CD4-positive, alpha-beta T cell treated with Interleukin-6 for 4 hours (primary cell): Measurements from ENCODE around the gene CALR3.
"Not testable (repeated sequence)": the region's sequence is repeated elsewhere in the genome, so short reads cannot be mapped to it uniquely, and the experiment has no call there.

Source experiments
- DNase-seq: peaks from one replicate; pipeline ENCODE4 v3.0.0-alpha.2; 2020; ENCODE audit warnings: mixed read lengths

CALR3 gene

GRCh38 chr19:16455489-16455888, 40.5 kb downstream of the CALR3 start:
- DNase-seq, result no peak

- DNase-seq, result no peak
Observed at GRCh38 chr19:16454351-16454918, 41.5 kb downstream of the CALR3 start.

DNA sequence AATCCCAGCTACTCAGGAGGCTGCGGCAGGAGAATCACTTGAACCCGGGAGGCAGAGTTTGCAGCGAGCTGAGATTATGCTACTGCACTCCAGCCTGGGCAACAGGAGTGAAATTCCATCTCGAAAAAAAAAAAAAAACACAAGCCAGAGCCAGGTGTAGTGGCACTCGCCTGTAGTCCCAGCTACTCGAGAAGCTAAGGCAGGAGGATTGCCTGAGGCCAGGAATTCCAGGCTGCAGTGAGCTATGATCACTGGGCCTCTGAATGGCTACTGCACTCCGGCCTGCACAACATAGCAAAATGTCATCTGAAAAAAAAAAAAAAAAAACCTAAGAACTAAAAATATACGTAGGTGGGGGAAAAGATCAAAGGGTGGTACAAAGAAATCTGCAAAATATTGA, 43.6 kb downstream of the CALR3 start:
- DNase-seq, result no peak

DNA sequence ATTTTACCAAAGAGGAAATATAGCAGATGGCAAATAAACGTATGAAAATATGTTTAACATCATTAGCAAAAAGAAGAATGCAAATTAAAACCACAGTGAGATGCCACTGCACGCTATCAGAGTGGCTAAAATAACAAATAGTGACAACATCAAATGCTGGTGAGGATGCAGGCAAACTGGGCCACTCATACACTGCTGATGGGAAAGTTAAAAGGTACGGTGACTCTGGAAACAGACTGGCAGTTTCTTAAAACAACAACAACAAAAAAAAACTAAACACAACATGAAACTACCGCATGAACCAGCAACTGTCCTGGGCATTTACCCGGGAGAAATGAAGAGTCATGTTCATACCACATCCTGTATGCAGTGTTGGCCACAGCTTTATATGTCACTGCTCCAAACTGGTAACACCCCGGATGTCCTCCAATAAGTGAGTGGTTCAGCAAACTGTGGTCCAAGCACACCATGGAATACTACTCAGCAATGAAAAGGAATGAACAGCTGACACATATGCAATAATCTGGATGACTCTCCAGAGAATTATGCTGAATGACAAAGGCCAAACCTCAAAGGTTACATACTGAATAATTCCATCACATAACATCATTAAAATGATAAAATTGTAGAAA, 46.5 kb downstream of the CALR3 start:
- peak; percentile 33 for DNase-seq

- DNase-seq, result not testable (repeated sequence)
Observed at GRCh38 chr19:16448872-16449271, 47.1 kb downstream of the CALR3 start.

- peak; percentile 10 for DNase-seq
Observed at GRCh38 chr19:16446724-16447368, 49.1 kb downstream of the CALR3 start.

DNA sequence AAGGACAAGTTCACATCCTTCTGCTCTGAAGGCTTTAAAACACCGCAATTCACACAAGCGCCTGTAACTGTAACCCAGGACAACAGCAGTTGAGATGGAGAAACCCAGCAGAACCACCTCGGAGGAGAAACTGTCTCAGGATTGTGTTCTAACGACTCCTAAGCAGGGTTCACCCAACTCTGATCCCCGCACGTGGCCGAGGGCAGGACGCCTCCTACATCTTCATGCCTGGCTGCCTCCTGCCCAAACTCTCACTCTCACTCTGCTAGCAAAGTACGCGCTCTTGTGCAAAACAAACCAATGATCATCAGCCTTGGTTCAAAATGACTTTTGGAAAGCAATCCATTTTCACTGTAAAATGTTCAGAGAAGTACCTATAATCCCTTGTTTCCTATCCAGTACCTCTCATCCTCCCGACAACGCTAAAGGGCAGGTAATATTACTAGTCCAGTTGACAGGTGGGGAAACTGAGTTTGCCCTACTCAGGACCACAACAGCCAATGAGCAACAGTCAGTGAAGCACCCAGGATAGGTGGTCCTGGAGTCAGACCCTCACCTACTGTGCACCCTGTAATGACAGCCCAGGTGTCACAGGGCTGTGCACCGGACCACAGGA, 49.8 kb downstream of the CALR3 start:
- no peak for DNase-seq

GRCh38 chr19:16445238-16446107, 50.5 kb downstream of the CALR3 start:
- DNase-seq, result no peak

DNA sequence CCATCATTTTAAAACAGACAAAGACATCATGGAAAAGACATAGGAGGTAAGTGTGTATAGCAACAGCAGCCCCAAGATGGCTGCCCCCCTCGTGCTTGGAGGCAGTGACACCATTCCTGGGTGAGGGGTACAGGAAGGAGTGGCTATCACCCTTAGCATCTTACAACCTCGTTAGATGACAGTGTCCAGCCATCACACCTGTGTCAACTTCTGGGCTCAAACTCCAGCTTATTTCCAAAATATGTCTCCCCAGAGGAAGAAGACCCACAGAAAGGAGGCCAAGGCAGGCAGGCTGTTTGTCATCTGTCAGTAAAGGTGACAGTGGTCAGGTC, 51.7 kb downstream of the CALR3 start:
- no peak for DNase-seq

DNA sequence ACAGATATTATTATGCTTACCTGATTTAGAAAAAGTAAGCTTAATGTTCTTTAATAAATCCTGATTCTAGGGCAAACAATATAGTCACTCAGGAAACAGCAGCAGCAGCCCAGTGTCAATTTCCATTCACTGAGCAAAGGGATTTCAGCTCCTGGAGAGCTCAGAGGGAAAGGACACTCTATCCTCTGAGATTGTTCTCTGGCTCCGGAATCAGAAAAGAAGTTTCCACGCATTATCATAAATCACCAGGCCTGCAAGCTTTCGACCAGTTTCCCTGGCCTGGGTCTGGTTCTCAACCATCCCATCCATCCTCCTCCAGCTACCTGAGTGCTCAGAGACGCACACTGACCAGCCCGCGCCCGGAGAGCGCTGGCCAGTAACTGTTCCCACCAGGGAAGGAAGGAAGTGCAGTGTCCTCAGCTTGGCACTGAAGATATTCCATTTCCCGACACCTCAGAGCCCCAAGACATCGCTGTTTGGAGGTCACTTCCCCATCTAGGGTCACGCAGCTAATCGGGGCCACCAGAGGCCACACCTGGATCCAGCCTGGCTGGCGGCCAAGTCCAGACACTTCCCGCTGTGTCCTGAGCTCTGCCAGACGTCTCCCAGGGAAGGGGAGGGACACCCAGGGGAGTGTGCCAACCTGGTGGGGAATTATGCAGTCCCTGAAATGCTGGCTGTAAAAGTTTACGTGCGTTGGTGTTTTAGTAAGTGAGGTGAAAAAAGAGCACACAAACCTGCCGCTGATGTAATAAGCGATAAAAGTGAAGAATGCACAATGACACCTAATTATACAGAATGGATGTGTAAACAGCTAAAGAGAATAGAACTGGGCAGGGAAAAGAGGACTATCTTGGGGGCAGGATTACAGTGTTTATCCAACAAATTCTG, 53.3 kb downstream of the CALR3 start:
- no peak for DNase-seq

DNA sequence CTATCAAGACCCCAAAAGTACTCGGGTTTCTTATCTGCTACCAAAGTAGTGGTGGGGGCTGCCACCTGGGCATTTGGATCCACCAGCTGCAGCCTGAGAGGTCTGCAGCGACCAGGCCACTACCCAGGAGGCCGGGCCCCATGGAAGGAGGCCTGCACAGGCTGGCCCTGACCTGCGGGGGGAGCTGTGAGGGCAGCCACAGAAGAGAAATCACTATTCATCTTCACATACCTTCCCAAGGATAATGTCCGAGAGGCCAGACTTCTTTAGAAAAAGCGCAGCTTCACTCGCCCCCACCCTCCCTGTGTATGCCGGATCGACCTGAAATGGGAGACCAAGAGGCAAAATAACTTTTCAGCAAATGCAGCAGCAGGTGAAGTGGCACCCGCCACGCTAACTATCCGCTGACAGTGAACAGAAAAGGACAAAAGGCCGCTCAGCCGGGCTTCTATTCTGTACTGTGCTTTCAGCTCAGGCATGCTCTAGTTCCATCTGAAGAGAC, 54.3 kb downstream of the CALR3 start:
- no peak for DNase-seq

- DNase-seq, result no peak
Observed at GRCh38 chr19:16436780-16437332, 59.1 kb downstream of the CALR3 start.

GRCh38 chr19:16435999-16436650, 59.8 kb downstream of the CALR3 start:
- no peak for DNase-seq

DNA sequence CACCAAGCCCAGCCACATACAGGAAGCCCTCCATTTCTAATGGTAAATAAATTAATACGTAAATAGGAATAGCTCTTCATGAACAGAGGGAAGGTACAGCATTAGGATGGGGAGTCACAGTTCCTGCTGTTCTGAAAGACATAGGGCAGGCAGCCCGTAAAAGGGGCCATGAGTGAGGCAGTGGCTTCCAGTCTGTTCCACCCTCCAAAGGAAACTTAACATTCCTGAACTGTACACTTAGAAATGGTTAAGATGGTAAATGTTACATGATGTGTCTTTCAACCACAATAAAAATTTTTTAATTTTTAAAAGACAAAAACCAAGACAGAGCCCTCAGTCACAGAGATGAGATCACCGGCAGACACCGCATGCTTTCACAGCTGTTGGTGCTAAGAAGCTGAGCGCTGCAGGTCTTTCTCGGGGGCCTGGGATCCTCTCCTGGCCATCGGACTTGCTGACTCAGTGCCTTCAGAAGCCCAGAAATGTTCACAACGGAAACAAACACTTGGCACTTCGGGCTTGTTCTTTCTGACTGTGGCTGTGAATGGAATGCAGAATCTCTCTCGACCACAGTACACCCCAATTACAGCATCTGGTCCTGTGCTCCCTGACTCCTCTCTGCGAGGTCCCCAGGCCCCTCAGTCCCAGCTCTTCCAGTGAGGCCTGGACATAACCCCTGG, 60.6 kb downstream of the CALR3 start:
- DNase-seq, result no peak

DNA sequence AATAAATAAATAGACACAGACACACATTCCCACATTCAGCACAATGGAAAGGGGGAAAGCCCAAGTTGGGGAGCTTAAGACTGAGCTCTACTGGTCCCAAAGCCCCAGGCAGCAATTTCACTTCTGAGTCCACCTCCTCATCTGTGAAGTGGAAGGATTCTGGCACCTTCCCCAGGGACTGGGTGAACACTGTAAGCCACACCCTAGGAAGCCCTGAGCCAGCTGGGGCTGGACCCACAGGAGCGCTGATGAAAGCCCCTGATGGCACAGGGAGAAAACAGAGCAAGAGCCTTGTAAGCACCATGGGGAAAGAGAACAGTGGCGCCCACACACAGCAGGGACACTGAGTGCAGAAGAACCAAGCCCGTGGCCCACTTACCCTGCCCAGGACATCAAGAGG, 62.0 kb downstream of the CALR3 start:
- no peak for DNase-seq

- no peak for DNase-seq
Observed at GRCh38 chr19:16429759-16430091, 66.2 kb downstream of the CALR3 start.

GRCh38 chr19:16429066-16429758, 66.8 kb downstream of the CALR3 start:
- DNase-seq, result no peak
